Mucosa of descending colon (tissue), 3 donors: Measurements from ENCODE around the gene STING1. TPM values are rescaled to one million over a fixed set of nuclear protein-coding genes. Genes with fewer than 3 reads are reported as not detected.

ENCODE experiments used
- ATAC-seq: fragments of 200-7000 bp; cut with Tn5 transposase; one replicate; pipeline ENCODE4 v1.9.1; 2020; ENCODE audit warnings: mild to moderate bottlenecking, moderate library complexity
- DNase-seq, 3 donors: peaks; one replicate each; pipeline ENCODE4 v3.0.0-alpha.2; 2020
- H3K36me3 ChIP-seq: fragments of 200-600 bp; one replicate; pipeline ENCODE4 v1.8.0; 2021; ENCODE audit warnings: low read depth, mild to moderate bottlenecking
- H3K4me1 ChIP-seq: fragments of 200-600 bp; one replicate; pipeline ENCODE4 v1.8.0; 2021; ENCODE audit warnings: low read depth, mild to moderate bottlenecking
- H3K4me3 ChIP-seq: fragments of 200-600 bp; one replicate; pipeline ENCODE4 v1.8.0; 2021; ENCODE audit warnings: mild to moderate bottlenecking
- H3K9me3 ChIP-seq: fragments of 200-600 bp; one replicate; pipeline ENCODE4 v1.8.0; 2021; ENCODE audit warnings: mild to moderate bottlenecking
- intact Hi-C, 2 donors: fragments of 100-400 bp; cut with DNase I in 1 of 2; cut with micrococcal nuclease in 1 of 2; formaldehyde crosslinking; loops; one replicate each; pipeline versions ENCODE4 v1.11.0 to v1.11.1; 2022; cut with DNase I, micrococcal nuclease
- total RNA-seq, 3 donors: library from RNA; stranded (reverse); fragmentation: NEBNext Ultra II Directional in 2 of 3; extraction: Animal tissue kit (Norgen Biotek cat#: 25700) in 2 of 3; gene quantifications; one replicate each; pipeline versions ENCODE4 v1.2.1 to v1.2.4, GENCODE V29; 2021 to 2023
- TF ChIP-seq, protein P1 (sequence below): fragments of 200-600 bp; IDR thresholded peaks from one replicate; pipeline ENCODE4 v1.8.0; 2022; ENCODE audit warnings: antibody characterized with exemption, mild to moderate bottlenecking
- donor health status: DM: no; HTN: no; CAD: no; lungs with moderate emphysema.
- donor health status: DM: no; HTN: no; CAD: no.
- donor health status: DM: no; HTN: yes; CAD: no.

Gene STING1
- total RNA-seq, 3 donors from 2014 or later, result 27.0 to 63.3 (median 31.1) TPM

DNA sequence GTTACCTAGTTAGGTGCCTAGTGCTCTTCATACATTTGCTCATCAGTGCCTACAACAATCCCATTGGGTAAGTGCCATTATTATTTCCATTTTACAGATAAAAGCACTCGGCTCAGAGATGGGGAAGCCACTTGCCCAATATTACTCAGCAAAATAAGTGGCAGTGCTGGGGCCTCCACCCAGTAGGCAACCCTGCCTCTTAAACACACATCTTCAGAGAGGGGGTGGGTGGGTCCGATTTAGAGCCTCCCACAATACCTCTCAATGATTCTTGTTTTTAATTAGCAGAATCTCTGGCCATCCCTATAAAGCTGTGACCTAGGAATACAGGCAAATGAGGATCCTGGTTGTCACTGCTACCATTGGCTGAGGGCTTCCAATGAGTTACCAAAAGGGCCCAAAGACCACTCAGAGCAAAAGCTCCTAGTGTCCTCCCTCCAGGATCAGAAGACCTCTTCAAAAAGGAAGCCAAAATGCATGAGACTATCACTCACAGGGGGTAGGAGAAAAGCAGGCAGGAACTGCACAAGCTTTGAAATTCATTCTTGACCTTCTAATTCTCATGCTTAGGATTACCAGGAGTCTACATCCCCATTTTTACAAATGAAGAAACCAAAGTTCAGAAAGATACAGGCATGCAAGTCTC lies 42.5 kb upstream of the STING1 start:
- intact Hi-C loops, result no loop called here
- ATAC-seq (peak; percentile 47), DNase-seq (no peak)

DNA sequence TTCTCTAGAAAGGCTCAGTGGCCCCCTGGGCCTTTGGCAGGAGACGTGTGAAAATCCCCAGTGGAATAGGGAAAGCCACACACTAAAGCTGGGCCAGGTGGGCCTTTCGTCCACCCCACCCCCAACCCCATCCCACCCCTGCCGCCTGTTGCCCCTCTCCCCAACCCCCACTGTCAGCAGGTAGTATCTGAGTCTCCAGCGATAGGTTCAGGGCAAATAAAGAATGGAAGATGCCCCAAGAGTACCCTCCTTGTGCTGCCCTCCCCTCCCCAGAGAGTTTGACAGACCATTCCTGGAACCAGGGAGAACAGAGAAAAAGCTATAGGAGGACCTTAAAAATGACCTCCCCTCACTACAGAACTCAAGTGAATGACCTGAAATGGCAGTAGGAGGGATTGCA lies 41.9 kb upstream of the STING1 start:
- DNase-seq (no peak), ATAC-seq (no peak)
- H3K36me3 ChIP-seq, result no peaks in the 10 kb centered on the region
- H3K4me1 ChIP-seq, result peaks cover 20% of the 10 kb centered on the region
- TF ChIP-seq, protein P1, sequence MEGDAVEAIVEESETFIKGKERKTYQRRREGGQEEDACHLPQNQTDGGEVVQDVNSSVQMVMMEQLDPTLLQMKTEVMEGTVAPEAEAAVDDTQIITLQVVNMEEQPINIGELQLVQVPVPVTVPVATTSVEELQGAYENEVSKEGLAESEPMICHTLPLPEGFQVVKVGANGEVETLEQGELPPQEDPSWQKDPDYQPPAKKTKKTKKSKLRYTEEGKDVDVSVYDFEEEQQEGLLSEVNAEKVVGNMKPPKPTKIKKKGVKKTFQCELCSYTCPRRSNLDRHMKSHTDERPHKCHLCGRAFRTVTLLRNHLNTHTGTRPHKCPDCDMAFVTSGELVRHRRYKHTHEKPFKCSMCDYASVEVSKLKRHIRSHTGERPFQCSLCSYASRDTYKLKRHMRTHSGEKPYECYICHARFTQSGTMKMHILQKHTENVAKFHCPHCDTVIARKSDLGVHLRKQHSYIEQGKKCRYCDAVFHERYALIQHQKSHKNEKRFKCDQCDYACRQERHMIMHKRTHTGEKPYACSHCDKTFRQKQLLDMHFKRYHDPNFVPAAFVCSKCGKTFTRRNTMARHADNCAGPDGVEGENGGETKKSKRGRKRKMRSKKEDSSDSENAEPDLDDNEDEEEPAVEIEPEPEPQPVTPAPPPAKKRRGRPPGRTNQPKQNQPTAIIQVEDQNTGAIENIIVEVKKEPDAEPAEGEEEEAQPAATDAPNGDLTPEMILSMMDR, result no peak
- H3K4me3 ChIP-seq, result no peak overlapping the region
- H3K9me3 ChIP-seq, result no peaks in the 10 kb centered on the region
- intact Hi-C loops, result no loop called here

More for the DNA sequence above, 42.5 kb upstream of the STING1 start:
- Histone ChIP-seq H3K9me3 (no peaks in the 10 kb centered on the region), H3K4me3 (no peak overlapping the region), H3K4me1 (peaks cover 20% of the 10 kb centered on the region), H3K36me3 (no peaks in the 10 kb centered on the region)
- TF ChIP-seq, protein P1, result no peak

DNA sequence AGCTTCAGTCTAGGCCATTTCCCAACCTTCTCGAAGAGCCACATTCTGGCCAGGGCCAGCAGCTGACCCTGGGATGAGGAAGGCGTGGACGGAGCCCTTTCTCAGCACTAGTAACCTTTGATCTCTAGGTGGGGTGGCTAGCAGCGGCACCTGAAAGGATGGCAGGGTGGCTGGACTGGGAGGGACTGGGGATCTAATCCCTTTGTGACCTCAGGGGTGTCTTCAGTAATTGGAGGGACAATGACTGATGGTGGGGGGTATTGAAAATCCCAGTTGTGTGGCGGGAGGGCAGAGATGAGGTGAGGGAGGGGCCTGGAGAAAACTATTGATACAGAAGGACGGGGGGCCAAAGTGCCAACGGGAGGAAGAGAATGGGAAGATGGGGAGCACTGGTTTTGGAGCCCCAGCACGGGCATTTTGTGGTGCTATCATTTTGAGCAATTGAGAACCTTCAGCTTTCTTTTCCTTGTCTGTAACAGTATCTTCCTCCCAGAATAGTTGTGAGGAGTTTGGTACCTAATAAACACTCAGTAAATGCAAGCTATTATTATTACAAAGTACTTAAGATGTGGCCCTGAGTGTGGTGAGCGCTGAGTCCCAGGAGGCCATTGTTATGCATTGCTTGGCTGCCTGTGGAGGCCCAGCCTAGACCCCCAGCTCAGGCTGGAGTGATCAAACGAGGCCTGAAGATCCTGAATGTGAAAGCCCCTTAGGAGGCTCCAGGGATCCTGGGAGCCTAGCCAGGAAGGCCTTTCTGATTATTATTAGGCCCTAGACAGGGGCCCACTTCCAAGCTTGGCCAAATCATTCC lies 41.3 kb upstream of the STING1 start:
- H3K4me3 ChIP-seq, result no peak overlapping the region
- TF ChIP-seq, protein P1, result no peak
- DNase-seq (peak in 2 of 3 donors; percentile 38 to 45), ATAC-seq (peak; percentile 54)
- no peaks in the 10 kb centered on the region for H3K36me3 ChIP-seq
- intact Hi-C loops, result no loop called here
- no peaks in the 10 kb centered on the region for H3K9me3 ChIP-seq
- peaks cover 20% of the 10 kb centered on the region for H3K4me1 ChIP-seq

DNA sequence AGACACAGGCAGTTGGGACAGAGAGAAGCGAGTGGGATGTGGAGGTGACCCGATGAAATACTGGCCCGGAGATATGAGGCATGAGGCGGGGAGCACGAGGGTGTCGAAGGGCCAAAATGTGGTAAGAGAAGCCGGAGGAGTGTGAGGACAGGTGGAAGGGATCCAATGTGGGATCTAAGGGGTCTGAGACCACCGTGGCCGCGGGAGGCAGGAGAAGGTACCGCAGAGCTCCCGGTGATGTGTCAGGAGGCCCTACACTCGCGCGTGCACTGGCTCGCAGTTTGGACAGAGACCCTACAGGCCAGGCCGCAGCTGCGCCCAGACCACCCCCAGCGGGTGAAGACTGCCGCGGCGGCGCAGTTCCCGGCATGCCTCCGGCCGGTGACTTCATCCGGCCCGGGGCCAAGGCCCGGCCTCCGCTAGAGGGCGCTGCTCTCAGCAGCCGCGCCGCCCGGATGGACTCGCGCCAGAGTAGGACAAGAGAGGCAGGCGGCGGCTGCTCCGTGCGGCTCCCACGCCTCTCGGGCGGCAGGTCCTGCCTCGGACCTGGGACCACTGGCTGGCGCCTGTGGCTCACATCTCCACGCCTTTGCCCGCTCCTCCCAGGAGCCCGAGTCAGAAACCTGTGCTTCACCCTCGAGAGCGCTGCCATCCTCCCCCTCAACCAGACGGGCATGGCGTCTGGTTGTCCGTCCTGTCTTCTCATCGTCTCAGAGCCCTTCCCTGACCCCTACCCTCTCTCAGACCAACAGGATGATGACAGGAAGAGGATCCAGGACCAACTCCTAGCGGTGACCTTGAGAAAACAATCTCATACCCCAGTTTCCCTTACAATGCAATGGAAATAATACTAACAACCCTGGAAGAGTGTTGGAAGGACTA lies 35.4 kb upstream of the STING1 start:
- Histone ChIP-seq H3K9me3 (no peaks in the 10 kb centered on the region), H3K4me1 (peaks cover 3% of the 10 kb centered on the region), H3K4me3 (peak overlapping the region; percentile 24), H3K36me3 (no peaks in the 10 kb centered on the region)
- ATAC-seq, result peak; percentile 98
- intact Hi-C loops, result loop anchor here in 1 of 2 donors (5.0 kb wide), 1 partner anchor 96 kb away; no protein-coding TSS in a partner anchor
- TF ChIP-seq, protein P1, result peak; percentile 99
- DNase-seq, result peak; percentile 93 to 98 (median 96)

DNA sequence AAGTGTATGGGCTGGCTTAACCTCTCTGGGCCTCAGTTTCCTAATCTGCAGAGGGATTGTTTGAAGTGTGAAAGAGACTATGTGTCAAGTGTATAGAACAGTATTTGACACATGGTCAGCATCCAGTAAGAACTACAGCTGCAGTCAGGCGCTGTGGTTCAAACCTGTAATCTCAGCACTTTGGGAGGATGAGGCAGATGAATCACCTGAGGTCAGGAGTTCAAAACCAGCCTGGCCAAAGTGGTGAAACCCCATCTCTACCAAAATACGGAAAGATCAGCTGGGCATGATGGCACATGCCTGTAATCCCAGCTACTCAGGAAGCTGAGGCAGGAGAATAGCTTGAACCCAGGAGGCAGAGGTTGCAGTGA lies 31.9 kb upstream of the STING1 start:
- DNase-seq (no peak), ATAC-seq (no peak)
- intact Hi-C loops, result no loop called here
- Histone ChIP-seq H3K4me3 (no peak overlapping the region), H3K9me3 (no peaks in the 10 kb centered on the region), H3K4me1 (peaks cover 3% of the 10 kb centered on the region), H3K36me3 (no peaks in the 10 kb centered on the region)
- TF ChIP-seq, protein P1, result no peak
